Endothelial cell (in vitro differentiated cells): ENCODE measurements around the gene MMAB. TPM values are rescaled to one million over a fixed set of nuclear protein-coding genes. Genes with fewer than 3 reads are reported as not detected.

Source experiments
- DNase-seq: peaks from one replicate; pipeline ENCODE4 v3.0.0; 2021; ENCODE audit warnings: low spot score
- H3K27ac Mint-ChIP-seq: one replicate; pipeline ENCODE4 v1.8.0; 2021; ENCODE audit warnings: mixed read lengths, inconsistent platforms; ENCODE audit not compliant: unreplicated experiment
- H3K27me3 Mint-ChIP-seq: one replicate; pipeline ENCODE4 v1.8.0; 2021; ENCODE audit warnings: mild to moderate bottlenecking, moderate library complexity, mixed read lengths, inconsistent platforms; ENCODE audit not compliant: unreplicated experiment
- H3K36me3 Mint-ChIP-seq: one replicate; pipeline ENCODE4 v1.8.0; 2021; ENCODE audit warnings: mild to moderate bottlenecking, low read depth, mixed read lengths, inconsistent platforms; ENCODE audit not compliant: unreplicated experiment
- H3K4me1 Mint-ChIP-seq: one replicate; pipeline ENCODE4 v1.8.0; 2021; ENCODE audit warnings: mild to moderate bottlenecking, mixed read lengths, inconsistent platforms; ENCODE audit not compliant: unreplicated experiment
- H3K4me3 Mint-ChIP-seq: one replicate; pipeline ENCODE4 v1.8.0; 2021; ENCODE audit warnings: mild to moderate bottlenecking, mixed read lengths, inconsistent platforms; ENCODE audit not compliant: unreplicated experiment
- H3K9me3 Mint-ChIP-seq: one replicate; pipeline ENCODE4 v1.8.0; 2021; ENCODE audit warnings: mixed read lengths, inconsistent platforms; ENCODE audit not compliant: unreplicated experiment
- CTCF ChIP-seq: fragments of 200-600 bp; sonication (generic); IDR thresholded peaks from one replicate; pipeline ENCODE4 v1.5.0; 2021; ENCODE audit warnings: antibody characterized with exemption; ENCODE audit not compliant: unreplicated experiment
- total RNA-seq: library from RNA; stranded (reverse); fragmentation: NEBNext Ultra II Directional; extraction: Animal tissue kit (Norgen Biotek cat#: 25700); gene quantifications from one replicate; pipeline ENCODE4 v1.2.1, GENCODE V29; 2021; ENCODE audit not compliant: unreplicated experiment

The MMAB gene
- total RNA-seq, 1 donor from 2014 or later: 41.6 TPM

- no peak for TF ChIP-seq CTCF
- Mint-ChIP-seq H3K4me1 (peaks cover 6% of the 10 kb centered on the region), H3K27ac (no peak overlapping the region), H3K27me3 (peaks cover 3% of the 10 kb centered on the region), H3K9me3 (no peaks in the 10 kb centered on the region), H3K36me3 (no peaks in the 10 kb centered on the region), H3K4me3 (no peak overlapping the region)
- DNase-seq: no peak
Measured at GRCh38 chr12:109542014-109542413, 31.3 kb downstream of the MMAB start.

- no peaks in the 10 kb centered on the region for H3K9me3 Mint-ChIP-seq
- H3K27me3 Mint-ChIP-seq: peaks cover 3% of the 10 kb centered on the region
- no peak for TF ChIP-seq CTCF
- H3K4me3 Mint-ChIP-seq: no peak overlapping the region
- H3K27ac Mint-ChIP-seq: no peak overlapping the region
- DNase-seq: no peak
- peaks cover 6% of the 10 kb centered on the region for H3K4me1 Mint-ChIP-seq
- no peaks in the 10 kb centered on the region for H3K36me3 Mint-ChIP-seq
Measured at GRCh38 chr12:109541413-109541726, 31.9 kb downstream of the MMAB start.

- Mint-ChIP-seq H3K4me1 (peaks cover 6% of the 10 kb centered on the region), H3K4me3 (no peak overlapping the region), H3K9me3 (no peaks in the 10 kb centered on the region), H3K36me3 (peaks cover 2% of the 10 kb centered on the region), H3K27me3 (peaks cover 3% of the 10 kb centered on the region), H3K27ac (no peak overlapping the region)
- TF ChIP-seq CTCF: no peak
- DNase-seq: no peak
Measured at GRCh38 chr12:109540526-109541412, 32.5 kb downstream of the MMAB start.

- peaks cover 2% of the 10 kb centered on the region for H3K27me3 Mint-ChIP-seq
- H3K36me3 Mint-ChIP-seq: peaks cover 14% of the 10 kb centered on the region
- no peak for DNase-seq
- TF ChIP-seq CTCF: no peak
- H3K27ac Mint-ChIP-seq: no peak overlapping the region
- peaks cover under 1% of the 10 kb centered on the region for H3K4me1 Mint-ChIP-seq
- H3K9me3 Mint-ChIP-seq: no peaks in the 10 kb centered on the region
- no peak overlapping the region for H3K4me3 Mint-ChIP-seq
Measured at GRCh38 chr12:109539508-109539907, 33.8 kb downstream of the MMAB start.

GRCh38 chr12:109538191-109538863, 35.0 kb downstream of the MMAB start:
- Mint-ChIP-seq H3K4me1 (no peaks in the 10 kb centered on the region), H3K9me3 (no peaks in the 10 kb centered on the region), H3K36me3 (peaks cover 17% of the 10 kb centered on the region), H3K27ac (no peak overlapping the region), H3K4me3 (no peak overlapping the region), H3K27me3 (peaks cover 2% of the 10 kb centered on the region)
- TF ChIP-seq CTCF: no peak
- no peak for DNase-seq
